HepG2 (cell line): ENCODE results near the gene MIER2. TPM values are rescaled to one million over a fixed set of nuclear protein-coding genes. Genes with fewer than 3 reads are reported as not detected.

Experiments
- AKAP8 ChIP-seq: sonication (generic); formaldehyde crosslinking; IDR thresholded peaks from 2 replicates; pipeline ENCODE4 v1.5.1; 2020; ENCODE audit warnings: mild to moderate bottlenecking, missing genetic modification reagents
- ASH2L ChIP-seq: fragments of 300-600, 200-600 bp; sonication (generic); IDR thresholded peaks from 2 replicates; pipeline ENCODE4 v1.7.0; 2017; ENCODE audit warnings: low read depth, mild to moderate bottlenecking, moderate library complexity, mixed read lengths, low read length; ENCODE audit not compliant: insufficient read length
- ATF3 ChIP-seq: sonication (generic); formaldehyde crosslinking; IDR thresholded peaks from 2 replicates; pipeline ENCODE4 v1.4.0; 2020; ENCODE audit warnings: missing genetic modification reagents
- ATM ChIP-seq: fragments of 450-650 bp; IDR thresholded peaks from 2 replicates; pipeline ENCODE4 v1.7.1; 2017; ENCODE audit warnings: mild to moderate bottlenecking, borderline replicate concordance
- BRD4 ChIP-seq: sonication (generic); formaldehyde crosslinking; IDR thresholded peaks from 2 replicates; pipeline ENCODE4 v1.4.0; 2020; ENCODE audit warnings: missing genetic modification reagents
- ELF1 ChIP-seq: sonication (generic); formaldehyde crosslinking; IDR thresholded peaks from 2 replicates; pipeline ENCODE4 v1.4.0; 2020; ENCODE audit warnings: missing genetic modification reagents
- EZH2 ChIP-seq: conservative IDR thresholded peaks from 2 replicates; pipeline ENCODE4 v1.6.1; 2012; ENCODE audit warnings: mild to moderate bottlenecking, low read depth, low read length, moderate library complexity
- GABPB1 ChIP-seq: IDR thresholded peaks from 2 replicates; pipeline ENCODE4 v1.6.1; 2016; ENCODE audit warnings: mild to moderate bottlenecking, missing genetic modification reagents, moderate library complexity, missing compliant biosample characterization
- ISX ChIP-seq: sonication (generic); formaldehyde crosslinking; conservative IDR thresholded peaks from 2 replicates; pipeline ENCODE4 v1.5.0; 2020; ENCODE audit warnings: missing genetic modification reagents
- KLF6 ChIP-seq: IDR thresholded peaks from 2 replicates; pipeline ENCODE4 v1.8.0; 2016; ENCODE audit warnings: missing biosample characterization, missing genetic modification reagents
- NFIB ChIP-seq: sonication (generic); formaldehyde crosslinking; IDR thresholded peaks from 2 replicates; pipeline ENCODE4 v1.9.0; 2021; ENCODE audit warnings: missing genetic modification reagents, mild to moderate bottlenecking, borderline replicate concordance
- NFKB2 ChIP-seq: sonication (generic); formaldehyde crosslinking; IDR thresholded peaks from 2 replicates; pipeline ENCODE4 v1.4.0; 2020; ENCODE audit warnings: missing genetic modification reagents, borderline replicate concordance
- NKX3-1 ChIP-seq: sonication (generic); formaldehyde crosslinking; IDR thresholded peaks from 2 replicates; pipeline ENCODE4 v1.5.0; 2020; ENCODE audit warnings: missing genetic modification reagents
- RBM39 ChIP-seq: fragments of 200-400 bp; formaldehyde crosslinking; IDR thresholded peaks from one replicate; pipeline ENCODE4 v1.6.1; 2018; ENCODE audit warnings: antibody characterized with exemption, mild to moderate bottlenecking, low read depth, low read length; ENCODE audit not compliant: poor library complexity, severe bottlenecking
- SMARCE1 ChIP-seq: fragments of 450-650 bp; IDR thresholded peaks from 2 replicates; pipeline ENCODE4 v1.6.1; 2017; ENCODE audit warnings: borderline replicate concordance
- THYN1 ChIP-seq: sonication (generic); formaldehyde crosslinking; IDR thresholded peaks from 2 replicates; pipeline ENCODE4 v1.8.1; 2023; ENCODE audit warnings: low read depth, mild to moderate bottlenecking, moderate library complexity, missing genetic modification reagents, borderline replicate concordance
- ZNF282 ChIP-seq: fragments of 450-650 bp; IDR thresholded peaks from 2 replicates; pipeline ENCODE4 v1.6.1; 2018; ENCODE audit not compliant: partially characterized antibody
- ZNF468 ChIP-seq: sonication (generic); formaldehyde crosslinking; IDR thresholded peaks from 2 replicates; pipeline ENCODE4 v1.8.0; 2022; ENCODE audit warnings: mild to moderate bottlenecking, moderate library complexity, missing genetic modification reagents
- ZNF558 ChIP-seq: sonication (generic); formaldehyde crosslinking; IDR thresholded peaks from 2 replicates; pipeline ENCODE4 v1.9.0; 2022; ENCODE audit warnings: mild to moderate bottlenecking, missing genetic modification reagents, borderline replicate concordance
- ZNF709 ChIP-seq: sonication (generic); formaldehyde crosslinking; IDR thresholded peaks from 2 replicates; pipeline ENCODE4 v1.5.0; 2020; ENCODE audit warnings: mild to moderate bottlenecking, missing genetic modification reagents
- ZNF720 ChIP-seq: sonication (generic); formaldehyde crosslinking; IDR thresholded peaks from 2 replicates; pipeline ENCODE4 v1.4.0; 2020; ENCODE audit warnings: missing genetic modification reagents
- ZNF777 ChIP-seq: sonication (generic); formaldehyde crosslinking; IDR thresholded peaks from 2 replicates; pipeline ENCODE4 v1.4.0; 2020; ENCODE audit warnings: missing genetic modification reagents
- ZNF841 ChIP-seq: sonication (generic); formaldehyde crosslinking; IDR thresholded peaks from 2 replicates; pipeline ENCODE4 v1.8.1; 2023; ENCODE audit warnings: missing genetic modification reagents, borderline replicate concordance
- ZSCAN20 ChIP-seq: sonication (generic); formaldehyde crosslinking; IDR thresholded peaks from 2 replicates; pipeline ENCODE4 v1.4.0; 2020; ENCODE audit warnings: missing genetic modification reagents, mild to moderate bottlenecking, borderline replicate concordance
- polyA plus RNA-seq, 8 experiments: library from polyadenylated mRNA; depleted of rRNA in 3 of 8; stranded (reverse) in 7 of 8; unstranded in 1 of 8; fragments of >200 nt; fragmentation: Illumina TruSeq in 4 of 8; extraction: Trizol in 4 of 8; gene quantifications; 2 replicates each; pipeline versions ENCODE4 v1.2.1 to v1.2.3, GENCODE V29; 2011 to 2016; ENCODE audit warnings: low read depth in 4 of 8, missing spikeins in 1 of 8, mixed read lengths in 1 of 8; ENCODE audit not compliant: insufficient read depth in 1 of 8
- total RNA-seq, 5 experiments: library from RNA; depleted of rRNA; stranded (reverse); fragments of >200 nt; fragmentation: Illumina TruSeq; extraction: Trizol; gene quantifications; 2 replicates each; pipeline ENCODE4 v1.2.3, GENCODE V29; 2016; ENCODE audit warnings: low read depth in 1 of 5
- TF ChIP-seq, protein P1 (sequence below): sonication (generic); formaldehyde crosslinking; IDR thresholded peaks from 2 replicates; pipeline ENCODE4 v1.5.0; 2020; ENCODE audit warnings: missing genetic modification reagents
- TF ChIP-seq, protein P2 (sequence below): IDR thresholded peaks from 2 replicates; pipeline ENCODE4 v1.6.1; 2016; ENCODE audit warnings: control low read depth
- TF ChIP-seq, protein P3 (sequence below): sonication (generic); formaldehyde crosslinking; IDR thresholded peaks from 2 replicates; pipeline ENCODE4 v1.4.0; 2020; ENCODE audit warnings: missing genetic modification reagents

The MIER2 gene
- total and polyA plus RNA-seq, 2 of the 13 experiments (the other 11 are each of a cell fraction or from before 2014, with no cell fraction given) = 9.6 to 25.7 TPM

- TF ChIP-seq GABPB1 (CRISPR knock-in tag) (no peak), THYN1 (CRISPR knock-in tag) (no peak), ZNF720 (CRISPR knock-in tag) (no peak), ZNF282 (no peak), ATM (no peak), ZNF468 (CRISPR knock-in tag) (no peak), BRD4 (CRISPR knock-in tag) (no peak), ATF3 (CRISPR knock-in tag) (no peak), SMARCE1 (no peak), KLF6 (no peak), ZNF558 (no peak), ZNF709 (CRISPR knock-in tag) (0 out of 2 replicates have a peak, but pooled peaks have one; percentile 34), ELF1 (no peak), NFIB (CRISPR knock-in tag) (no peak), ZNF777 (CRISPR knock-in tag) (no peak), ASH2L (no peak), NFKB2 (CRISPR knock-in tag) (no peak), ZNF841 (no peak), NKX3-1 (CRISPR knock-in tag) (no peak), EZH2 (no peak), ZSCAN20 (CRISPR knock-in tag) (no peak), ISX (CRISPR knock-in tag) (no peak), RBM39 (no peak), AKAP8 (no peak)
- TF ChIP-seq, protein P1, sequence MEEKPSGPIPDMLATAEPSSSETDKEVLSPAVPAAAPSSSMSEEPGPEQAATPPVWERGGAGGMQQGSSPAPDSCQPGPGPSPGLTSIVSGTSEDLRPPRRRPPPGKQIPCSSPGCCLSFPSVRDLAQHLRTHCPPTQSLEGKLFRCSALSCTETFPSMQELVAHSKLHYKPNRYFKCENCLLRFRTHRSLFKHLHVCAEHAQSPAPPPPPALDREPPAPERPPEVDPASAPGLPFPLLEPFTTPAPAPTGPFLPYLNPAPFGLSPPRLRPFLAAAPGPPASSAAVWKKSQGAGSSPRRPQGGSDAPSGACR (CRISPR knock-in tag) = no peak
- TF ChIP-seq, protein P2, sequence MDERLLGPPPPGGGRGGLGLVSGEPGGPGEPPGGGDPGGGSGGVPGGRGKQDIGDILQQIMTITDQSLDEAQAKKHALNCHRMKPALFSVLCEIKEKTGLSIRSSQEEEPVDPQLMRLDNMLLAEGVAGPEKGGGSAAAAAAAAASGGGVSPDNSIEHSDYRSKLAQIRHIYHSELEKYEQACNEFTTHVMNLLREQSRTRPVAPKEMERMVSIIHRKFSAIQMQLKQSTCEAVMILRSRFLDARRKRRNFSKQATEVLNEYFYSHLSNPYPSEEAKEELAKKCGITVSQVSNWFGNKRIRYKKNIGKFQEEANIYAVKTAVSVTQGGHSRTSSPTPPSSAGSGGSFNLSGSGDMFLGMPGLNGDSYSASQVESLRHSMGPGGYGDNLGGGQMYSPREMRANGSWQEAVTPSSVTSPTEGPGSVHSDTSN (CRISPR knock-in tag) = no peak
- TF ChIP-seq, protein P3, sequence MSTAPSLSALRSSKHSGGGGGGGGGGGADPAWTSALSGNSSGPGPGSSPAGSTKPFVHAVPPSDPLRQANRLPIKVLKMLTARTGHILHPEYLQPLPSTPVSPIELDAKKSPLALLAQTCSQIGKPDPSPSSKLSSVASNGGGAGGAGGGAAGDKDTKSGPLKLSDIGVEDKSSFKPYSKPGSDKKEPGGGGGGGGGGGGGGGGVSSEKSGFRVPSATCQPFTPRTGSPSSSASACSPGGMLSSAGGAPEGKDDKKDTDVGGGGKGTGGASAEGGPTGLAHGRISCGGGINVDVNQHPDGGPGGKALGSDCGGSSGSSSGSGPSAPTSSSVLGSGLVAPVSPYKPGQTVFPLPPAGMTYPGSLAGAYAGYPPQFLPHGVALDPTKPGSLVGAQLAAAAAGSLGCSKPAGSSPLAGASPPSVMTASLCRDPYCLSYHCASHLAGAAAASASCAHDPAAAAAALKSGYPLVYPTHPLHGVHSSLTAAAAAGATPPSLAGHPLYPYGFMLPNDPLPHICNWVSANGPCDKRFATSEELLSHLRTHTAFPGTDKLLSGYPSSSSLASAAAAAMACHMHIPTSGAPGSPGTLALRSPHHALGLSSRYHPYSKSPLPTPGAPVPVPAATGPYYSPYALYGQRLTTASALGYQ = no peak
Observed at GRCh38 chr19:341386-342127, 3.0 kb downstream of the MIER2 start (continued).
